ENCODE data around the gene PPP3R2.
"Not testable (repeated sequence)": the region's sequence is repeated elsewhere in the genome, so short reads cannot be mapped to it uniquely, and the experiment has no call there.

GRCh38 chr9:101549472-101550098, 45.2 kb downstream of the PPP3R2 start:
- not testable (repeated sequence) for TF ChIP-seq CTCF, POLR2A, POLR2AphosphoS5 (IDR thresholded peaks at IDR 0.05)
